GM12801 (cell line): ENCODE data around the gene H3-3A.

Source experiments
- CTCF ChIP-seq: IDR thresholded peaks from one replicate; pipeline ENCODE4 v1.5.1; 2011; ENCODE audit warnings: control low read depth; ENCODE audit not compliant: insufficient read length; ENCODE audit errors: extremely low read depth

Gene H3-3A

GRCh38 chr1:226038661-226039060 is 23.9 kb upstream of the H3-3A start:
- no peak for TF ChIP-seq CTCF

GRCh38 chr1:226041419-226041818 is 21.1 kb upstream of the H3-3A start:
- TF ChIP-seq CTCF = no peak

GRCh38 chr1:226044514-226045101 is 17.9 kb upstream of the H3-3A start:
- TF ChIP-seq CTCF = no peak

GRCh38 chr1:226046240-226046639 is 16.3 kb upstream of the H3-3A start:
- TF ChIP-seq CTCF = no peak

GRCh38 chr1:226047495-226047894 is 15.0 kb upstream of the H3-3A start:
- no peak for TF ChIP-seq CTCF

GRCh38 chr1:226048886-226049285 is 13.6 kb upstream of the H3-3A start:
- no peak for TF ChIP-seq CTCF

GRCh38 chr1:226050133-226050532 is 12.4 kb upstream of the H3-3A start:
- no peak for TF ChIP-seq CTCF

- TF ChIP-seq CTCF = no peak
These were observed 11.2 kb upstream of the H3-3A start for GRCh38 chr1:226051365-226051764.
